B cell (primary cell): ENCODE data around the gene PDK4. TPM values are rescaled to one million over a fixed set of nuclear protein-coding genes. Genes with fewer than 3 reads are reported as not detected.

Experiments
- ATAC-seq: fragments of 200-7000 bp; cut with Tn5 transposase; one replicate; pipeline ENCODE4 v1.10.0; 2021; ENCODE audit warnings: low read depth, mild to moderate bottlenecking, moderate number of reproducible peaks, moderate library complexity
- CTCF ChIA-PET: fragments of 350-600 bp; sonication (Branson Sonifier 250); formaldehyde crosslinking; loops from one replicate; lab custom pipeline; 2021; ENCODE audit warnings: antibody characterized with exemption, inconsistent platforms; lab: Charles Lee
- POLR2A ChIA-PET: fragments of 350-600 bp; sonication (Branson Sonifier 250); formaldehyde crosslinking; loops from one replicate; lab custom pipeline; 2021; ENCODE audit warnings: antibody characterized with exemption; lab: Charles Lee
- DNase-seq: peaks from one replicate; pipeline ENCODE4 v3.0.0; 2013
- H2AFZ ChIP-seq: 2 replicates; pipeline ENCODE4 v1.6.1; 2012; ENCODE audit warnings: mild to moderate bottlenecking, low read depth, low read length; ENCODE audit not compliant: insufficient read depth, poor library complexity, severe bottlenecking
- H3K27ac ChIP-seq, 2 donors: 1 replicate in 1 of 2; 2 replicates in 1 of 2; pipeline ENCODE4 v1.5.1; 2012 to 2013; ENCODE audit warnings: low read length in 2 of 2, mild to moderate bottlenecking in 2 of 2, moderate library complexity in 1 of 2
- H3K27me3 ChIP-seq, 4 experiments: fragments of 200-600 bp in 1 of 4; sonication (generic) in 1 of 4; replicated peaks in 1 of 4; 1 replicate in 2 of 4; 2 replicates in 2 of 4; pipeline versions ENCODE4 v1.6.1 to v1.7.0; 2013 to 2016; ENCODE audit warnings: low read length in 3 of 4, mild to moderate bottlenecking in 2 of 4, mixed read lengths in 1 of 4, moderate library complexity in 1 of 4; ENCODE audit not compliant: insufficient read depth in 4 of 4, control insufficient read depth in 3 of 4; ENCODE audit errors: control extremely low read depth in 1 of 4
- H3K36me3 ChIP-seq, 2 experiments: replicated peaks in 1 of 2; 1 replicate in 1 of 2; 2 replicates in 1 of 2; pipeline versions ENCODE4 v1.6.1 to v1.7.1; 2013; ENCODE audit warnings: low read length in 1 of 2; ENCODE audit not compliant: insufficient read depth in 2 of 2, control insufficient read depth in 1 of 2; ENCODE audit errors: control extremely low read depth in 1 of 2, extremely low read depth in 1 of 2
- H3K4me1 ChIP-seq, 2 donors: fragments of 200-600 bp in 1 of 2; sonication (generic) in 1 of 2; 1 replicate in 1 of 2; 2 replicates in 1 of 2; pipeline versions ENCODE4 v1.5.1 to v1.6.1; 2013 to 2017; ENCODE audit warnings: low read length in 2 of 2; ENCODE audit not compliant: control insufficient read depth in 2 of 2, insufficient read depth in 2 of 2
- H3K4me2 ChIP-seq: replicated peaks from 2 replicates; pipeline ENCODE3; 2012; ENCODE audit warnings: mild to moderate bottlenecking, low read depth, low read length; ENCODE audit not compliant: poor library complexity, severe bottlenecking
- H3K4me3 ChIP-seq, 5 experiments: fragments of 200-600 bp in 1 of 5; sonication (generic) in 1 of 5; 1 replicate in 3 of 5; 2 replicates in 2 of 5; pipeline versions ENCODE4 v1.5.1 to v1.7.0; 2011 to 2016; ENCODE audit warnings: low read length in 4 of 5, mild to moderate bottlenecking in 4 of 5, low read depth in 2 of 5, control low read depth in 1 of 5, moderate library complexity in 1 of 5; ENCODE audit not compliant: insufficient read depth in 1 of 5; ENCODE audit errors: control extremely low read depth in 1 of 5, extremely low read depth in 1 of 5
- H3K79me2 ChIP-seq: fragments of 200-600 bp; sonication (generic); one replicate; pipeline ENCODE4 v1.6.0; 2016; ENCODE audit warnings: low read length; ENCODE audit not compliant: control insufficient read depth, insufficient read depth
- H3K9ac ChIP-seq: fragments of 200-600 bp; sonication (generic); 2 replicates; pipeline ENCODE4 v1.6.1; 2017; ENCODE audit warnings: mild to moderate bottlenecking, low read length, moderate library complexity
- H3K9me3 ChIP-seq, 3 donors: one replicate each; pipeline versions ENCODE4 v1.6.1 to v1.7.1; 2013; ENCODE audit warnings: low read length in 2 of 3; ENCODE audit not compliant: control insufficient read depth in 2 of 3, insufficient read depth in 1 of 3; ENCODE audit errors: control extremely low read depth in 1 of 3
- H4K20me1 ChIP-seq: 2 replicates; pipeline ENCODE4 v1.6.0; 2012; ENCODE audit warnings: mild to moderate bottlenecking, low read length; ENCODE audit not compliant: insufficient read depth, control insufficient read depth, poor library complexity, severe bottlenecking
- H3K27ac Mint-ChIP-seq: one replicate; pipeline ENCODE4 v1.8.0; 2021; ENCODE audit warnings: mixed read lengths
- H3K27me3 Mint-ChIP-seq: one replicate; pipeline ENCODE4 v1.8.0; 2021; ENCODE audit warnings: mixed read lengths
- H3K4me1 Mint-ChIP-seq: one replicate; pipeline ENCODE4 v1.8.0; 2021; ENCODE audit warnings: mixed read lengths
- H3K4me3 Mint-ChIP-seq: one replicate; pipeline ENCODE4 v1.8.0; 2021; ENCODE audit warnings: mixed read lengths
- H3K9me3 Mint-ChIP-seq: one replicate; pipeline ENCODE4 v1.8.0; 2022; ENCODE audit warnings: mixed read lengths; ENCODE audit not compliant: insufficient read depth
- EZH2 ChIP-seq: IDR thresholded peaks from 2 replicates; pipeline ENCODE4 v1.6.1; 2012; ENCODE audit warnings: borderline replicate concordance, low read depth, mild to moderate bottlenecking, moderate library complexity, low read length; ENCODE audit not compliant: insufficient read depth, poor library complexity, severe bottlenecking
- WGBS: methylation state at CpG from one replicate; pipeline ENCODE4 v1.1.5; 2013; ENCODE audit warnings: missing lambda C conversion rate; ENCODE audit not compliant: insufficient coverage; 5-methylcytosine and 5-hydroxymethylcytosine counted together
- intact Hi-C: fragments of 100-400 bp; cut with micrococcal nuclease; formaldehyde crosslinking; loops from one replicate; pipeline ENCODE4 v1.10.0; 2022
- polyA plus RNA-seq: library from polyadenylated mRNA; depleted of rRNA; stranded (reverse); fragments of >200 nt; gene quantifications from 2 replicates; pipeline ENCODE4 v1.2.3, GENCODE V29; 2012
- total RNA-seq, 2 donors: library from RNA; stranded (reverse); fragments of 120-200 nt in 1 of 2; gene quantifications; 1 replicate in 1 of 2; 2 replicates in 1 of 2; pipeline versions ENCODE4 v1.2.3 to v1.2.4, GENCODE V29; 2013 to 2022
- TF ChIP-seq, protein P1 (sequence below): fragments of 200-600 bp; IDR thresholded peaks from one replicate; pipeline ENCODE4 v1.8.0; 2022; ENCODE audit warnings: antibody characterized with exemption, mild to moderate bottlenecking

Gene PDK4
- total and polyA plus RNA-seq, 2 donors (not counting 1 experiment from before 2014, with no cell fraction given), result 0.54 to 6.8 TPM

- Mint-ChIP-seq H3K27ac (no peak overlapping the region), H3K4me1 (no peaks in the 10 kb centered on the region), H3K27me3 (peaks cover 11% of the 10 kb centered on the region), H3K9me3 (no peaks in the 10 kb centered on the region), H3K4me3 (no peak overlapping the region)
- H3K36me3 ChIP-seq, result no peaks in the 10 kb centered on the region
- TF ChIP-seq, protein P1, sequence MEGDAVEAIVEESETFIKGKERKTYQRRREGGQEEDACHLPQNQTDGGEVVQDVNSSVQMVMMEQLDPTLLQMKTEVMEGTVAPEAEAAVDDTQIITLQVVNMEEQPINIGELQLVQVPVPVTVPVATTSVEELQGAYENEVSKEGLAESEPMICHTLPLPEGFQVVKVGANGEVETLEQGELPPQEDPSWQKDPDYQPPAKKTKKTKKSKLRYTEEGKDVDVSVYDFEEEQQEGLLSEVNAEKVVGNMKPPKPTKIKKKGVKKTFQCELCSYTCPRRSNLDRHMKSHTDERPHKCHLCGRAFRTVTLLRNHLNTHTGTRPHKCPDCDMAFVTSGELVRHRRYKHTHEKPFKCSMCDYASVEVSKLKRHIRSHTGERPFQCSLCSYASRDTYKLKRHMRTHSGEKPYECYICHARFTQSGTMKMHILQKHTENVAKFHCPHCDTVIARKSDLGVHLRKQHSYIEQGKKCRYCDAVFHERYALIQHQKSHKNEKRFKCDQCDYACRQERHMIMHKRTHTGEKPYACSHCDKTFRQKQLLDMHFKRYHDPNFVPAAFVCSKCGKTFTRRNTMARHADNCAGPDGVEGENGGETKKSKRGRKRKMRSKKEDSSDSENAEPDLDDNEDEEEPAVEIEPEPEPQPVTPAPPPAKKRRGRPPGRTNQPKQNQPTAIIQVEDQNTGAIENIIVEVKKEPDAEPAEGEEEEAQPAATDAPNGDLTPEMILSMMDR, result no peak
- TF ChIP-seq EZH2, result no peak
- H4K20me1 ChIP-seq, result no peaks in the 10 kb centered on the region
- no peaks in the 10 kb centered on the region for H3K79me2 ChIP-seq
- no peaks in the 10 kb centered on the region for H3K9me3 ChIP-seq
- H3K27me3 ChIP-seq, result peaks cover 0 to 4% (median 0%) of the 10 kb centered on the region in 4 experiments
- H3K4me1 ChIP-seq, result no peaks in the 10 kb centered on the region
- CTCF ChIA-PET, result interaction anchor here (0.6 to 15.1 kb wide), 4 partner anchors 10 to 154 kb away, joined by 3 to 681 read pairs (median 6); no protein-coding TSS in a partner anchor
- ATAC-seq, result no peak
- WGBS, result no CpG with 5 or more reads among the region's 2 CpGs
- H3K9ac ChIP-seq, result no peak overlapping the region
- DNase-seq, result no peak
- intact Hi-C loops, result no loop called here
- H3K4me3 ChIP-seq, result no peak overlapping the region
- no peak overlapping the region for H3K4me2 ChIP-seq
- POLR2A ChIA-PET, result no interaction called here
- no peak overlapping the region for H3K27ac ChIP-seq
- no peak overlapping the region for H2AFZ ChIP-seq
These were observed 61.5 kb downstream of the PDK4 start for GRCh38 chr7:95534796-95535195.

Other genes with a start within 250 kb of the PDK4 start
- not detected in 2 replicates for gene PON3, start 200.1 kb downstream of the PDK4 start, total RNA-seq
- not detected in 2 replicates for gene PON3, start 200.1 kb downstream of the PDK4 start, polyA plus RNA-seq
- 7.5 and 11.2 TPM in 2 replicates for gene PON2, start 161.5 kb downstream of the PDK4 start, total RNA-seq
- 8.3 and 15.2 TPM in 2 replicates for gene PON2, start 161.5 kb downstream of the PDK4 start, polyA plus RNA-seq
- gene ASB4, start 110.6 kb downstream of the PDK4 start, total RNA-seq, result not detected in 2 replicates
- not detected in 2 replicates for gene ASB4, start 110.6 kb downstream of the PDK4 start, polyA plus RNA-seq
- gene DYNC1I1, start 176.0 kb upstream of the PDK4 start, total RNA-seq, result not detected in 2 replicates
- not detected in 2 replicates for gene DYNC1I1, start 176.0 kb upstream of the PDK4 start, polyA plus RNA-seq